SU-DHL-6 (cell line): ENCODE measurements around the gene MYO10.

ENCODE experiments used
- EZH2phosphoT487 ChIP-seq: fragments of 200-600 bp; sonication (generic), shearing (Covaris generic); conservative IDR thresholded peaks from 2 replicates; pipeline ENCODE4 v1.6.1; 2018; ENCODE audit warnings: mild to moderate bottlenecking, antibody characterized with exemption, low read length, moderate library complexity, mixed read lengths
- TF ChIP-seq, protein P1 (sequence below): fragments of 200-600 bp; sonication (generic); IDR thresholded peaks from one replicate; pipeline ENCODE4 v1.5.1; 2017; ENCODE audit warnings: antibody characterized with exemption, mild to moderate bottlenecking, low read length, moderate library complexity; ENCODE audit not compliant: insufficient read depth, poor library complexity, severe bottlenecking

DNA sequence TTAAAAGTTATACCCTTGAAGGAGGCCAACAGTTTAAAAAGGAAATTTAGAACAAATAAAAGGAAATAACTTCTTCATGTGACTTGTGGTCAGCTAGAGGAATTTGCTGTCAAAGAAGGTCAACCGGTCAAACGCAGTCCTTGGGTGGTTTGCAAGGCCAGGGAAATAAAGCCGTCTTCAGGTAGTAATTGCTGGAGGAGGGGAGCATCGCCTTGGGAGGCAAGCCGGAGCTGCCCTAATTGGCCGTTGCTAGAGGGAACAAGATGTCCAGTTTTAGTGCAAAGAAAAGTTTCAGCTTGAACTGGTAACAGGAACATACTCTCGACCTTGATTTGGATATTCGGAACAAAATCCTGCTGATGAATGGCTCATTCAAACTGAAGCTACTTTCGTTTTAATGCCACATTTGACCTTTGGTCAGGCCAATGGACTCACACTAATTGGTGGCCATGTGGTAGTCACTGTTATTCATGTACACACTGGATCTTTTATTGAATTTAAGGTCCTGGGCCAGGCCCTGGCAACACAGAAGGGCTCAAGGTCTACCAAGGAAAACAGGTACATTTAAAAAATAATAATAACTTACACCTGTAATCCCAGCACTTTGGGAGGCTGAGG lies 47.0 kb upstream of the MYO10 start:
- TF ChIP-seq, protein P1, sequence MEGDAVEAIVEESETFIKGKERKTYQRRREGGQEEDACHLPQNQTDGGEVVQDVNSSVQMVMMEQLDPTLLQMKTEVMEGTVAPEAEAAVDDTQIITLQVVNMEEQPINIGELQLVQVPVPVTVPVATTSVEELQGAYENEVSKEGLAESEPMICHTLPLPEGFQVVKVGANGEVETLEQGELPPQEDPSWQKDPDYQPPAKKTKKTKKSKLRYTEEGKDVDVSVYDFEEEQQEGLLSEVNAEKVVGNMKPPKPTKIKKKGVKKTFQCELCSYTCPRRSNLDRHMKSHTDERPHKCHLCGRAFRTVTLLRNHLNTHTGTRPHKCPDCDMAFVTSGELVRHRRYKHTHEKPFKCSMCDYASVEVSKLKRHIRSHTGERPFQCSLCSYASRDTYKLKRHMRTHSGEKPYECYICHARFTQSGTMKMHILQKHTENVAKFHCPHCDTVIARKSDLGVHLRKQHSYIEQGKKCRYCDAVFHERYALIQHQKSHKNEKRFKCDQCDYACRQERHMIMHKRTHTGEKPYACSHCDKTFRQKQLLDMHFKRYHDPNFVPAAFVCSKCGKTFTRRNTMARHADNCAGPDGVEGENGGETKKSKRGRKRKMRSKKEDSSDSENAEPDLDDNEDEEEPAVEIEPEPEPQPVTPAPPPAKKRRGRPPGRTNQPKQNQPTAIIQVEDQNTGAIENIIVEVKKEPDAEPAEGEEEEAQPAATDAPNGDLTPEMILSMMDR: no peak
- TF ChIP-seq EZH2phosphoT487: no peak
